HG03575 (cell line): ENCODE measurements around the gene SZT2.

Experiments used
- ATAC-seq: cut with Tn5 transposase; IDR thresholded peaks from one replicate; pipeline ENCODE4 v1.9.1; 2021; ENCODE audit not compliant: unreplicated experiment, insufficient number of reproducible peaks, low FRiP score; ENCODE audit errors: extremely low read depth

Gene SZT2

DNA sequence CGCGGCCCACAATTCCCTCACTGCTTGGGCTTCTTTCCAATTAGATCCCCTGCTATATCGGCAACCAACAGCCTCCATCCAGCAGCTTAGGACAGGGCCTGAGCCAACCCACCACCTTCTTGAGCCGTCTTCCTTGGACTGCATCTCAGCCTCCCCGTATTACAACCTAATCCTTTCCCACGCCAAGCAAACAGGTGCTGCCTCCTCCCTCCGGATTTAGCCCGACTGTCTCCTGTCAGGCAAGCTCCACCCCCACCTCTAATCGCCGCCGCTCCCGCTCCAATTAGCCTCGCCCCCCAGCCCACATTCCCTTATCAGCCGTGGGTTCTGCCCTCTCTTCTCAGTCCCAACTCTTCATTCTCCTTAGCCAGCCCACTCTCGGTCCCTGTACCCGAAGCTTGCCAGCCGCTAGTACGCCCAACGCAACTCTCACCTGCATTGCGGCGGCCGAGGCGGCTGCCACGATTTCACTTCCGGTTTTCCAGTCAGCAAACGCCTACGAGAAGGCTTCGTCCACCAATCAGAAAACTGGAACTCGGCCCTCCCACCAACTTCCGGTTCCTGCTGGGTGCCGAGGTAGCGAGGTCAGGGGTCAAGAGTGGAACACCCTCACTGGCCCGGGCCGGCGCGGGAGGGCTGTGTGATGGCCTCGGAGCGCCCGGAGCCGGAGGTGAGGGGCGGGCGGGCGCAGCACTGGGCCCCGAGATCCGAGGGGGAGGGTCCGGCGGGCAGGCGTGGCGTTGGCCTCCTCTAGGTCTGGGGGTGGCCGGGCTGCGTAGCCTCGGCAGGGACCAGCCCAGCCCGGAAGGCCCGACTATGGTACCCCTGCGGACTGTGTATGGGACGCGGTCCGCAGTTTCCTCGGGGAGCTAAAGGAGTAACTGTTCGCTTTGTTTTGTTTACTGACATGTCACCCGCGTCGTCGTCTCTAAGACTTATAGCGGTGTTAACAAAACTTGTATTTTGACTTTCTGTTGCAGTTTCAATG, at the start of gene SZT2, which contains the start of gene MED8:
SZT2 (plus strand) TSS at position 574 of the 988 bp plus-strand sequence; CDS start at position 644, 70 bp downstream.
MED8 (minus strand) TSS at position 475 of the 988 bp plus-strand sequence; CDS start at position 439, 36 bp downstream.
- no peak for ATAC-seq

DNA sequence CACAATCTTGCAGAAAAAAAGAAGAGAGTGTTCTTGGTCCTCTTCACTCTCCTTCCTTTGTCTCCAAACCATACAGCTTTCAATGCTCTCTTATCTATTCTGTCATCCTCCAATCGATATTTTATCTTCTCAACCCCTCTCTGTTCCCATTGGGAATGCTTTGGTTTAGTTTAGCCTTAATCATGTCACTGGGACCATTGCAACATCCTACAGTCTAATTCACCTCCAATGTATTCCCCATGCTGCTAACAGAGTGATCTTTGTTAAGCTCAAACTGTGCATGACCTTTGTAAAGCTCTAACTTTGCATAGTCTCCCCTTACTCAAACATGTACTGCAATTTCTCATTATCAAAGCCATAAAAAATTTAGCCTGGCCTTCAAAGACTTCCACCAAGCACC, 49.1 kb upstream of the SZT2 start:
- no peak for ATAC-seq

DNA sequence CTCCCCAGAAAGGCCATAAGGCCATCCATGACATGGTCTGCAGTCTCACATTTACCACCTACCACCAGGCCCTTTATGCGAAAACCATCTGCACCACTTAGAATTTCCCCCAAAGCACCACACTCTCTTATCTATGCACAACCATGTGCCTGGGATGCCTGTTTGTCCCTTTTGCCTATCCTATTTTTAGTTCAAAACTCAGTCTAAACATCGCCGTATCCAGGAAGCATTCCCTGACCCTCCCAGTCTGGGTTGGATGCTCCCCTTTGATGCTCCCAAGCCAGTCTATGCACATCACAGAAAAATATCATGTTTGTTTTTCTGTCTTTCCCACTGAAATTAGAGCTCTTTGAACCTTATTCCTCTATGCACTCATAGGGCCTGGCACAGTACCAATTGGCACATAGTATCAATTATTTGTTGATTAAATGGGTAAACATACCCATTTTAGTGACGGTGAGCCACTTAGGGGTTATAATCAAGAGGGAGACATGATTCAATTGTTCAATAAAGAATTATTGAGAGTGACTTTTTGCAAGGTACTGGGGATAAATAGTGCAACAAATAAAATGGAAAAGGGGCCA, 45.3 kb upstream of the SZT2 start:
- no peak for ATAC-seq

DNA sequence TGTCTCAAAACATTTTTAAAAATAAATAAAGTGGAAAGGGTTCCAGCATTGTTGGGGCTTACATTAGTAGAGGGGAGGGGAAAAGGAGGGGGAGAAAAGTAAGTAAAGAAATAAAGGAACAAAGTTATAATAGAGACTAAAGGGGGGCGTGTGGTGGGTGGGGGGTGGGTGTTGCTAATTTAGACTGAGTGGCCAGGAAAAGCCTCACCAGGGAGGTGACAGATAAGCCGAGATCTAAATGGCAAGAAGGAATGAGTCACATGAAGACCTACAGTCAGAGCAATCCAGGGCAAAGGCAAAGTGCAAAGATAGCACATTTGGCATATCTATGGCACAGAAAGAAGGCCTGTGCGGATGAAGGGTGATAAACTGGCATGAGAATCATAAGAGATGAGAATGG, 44.6 kb upstream of the SZT2 start:
- no peak for ATAC-seq

DNA sequence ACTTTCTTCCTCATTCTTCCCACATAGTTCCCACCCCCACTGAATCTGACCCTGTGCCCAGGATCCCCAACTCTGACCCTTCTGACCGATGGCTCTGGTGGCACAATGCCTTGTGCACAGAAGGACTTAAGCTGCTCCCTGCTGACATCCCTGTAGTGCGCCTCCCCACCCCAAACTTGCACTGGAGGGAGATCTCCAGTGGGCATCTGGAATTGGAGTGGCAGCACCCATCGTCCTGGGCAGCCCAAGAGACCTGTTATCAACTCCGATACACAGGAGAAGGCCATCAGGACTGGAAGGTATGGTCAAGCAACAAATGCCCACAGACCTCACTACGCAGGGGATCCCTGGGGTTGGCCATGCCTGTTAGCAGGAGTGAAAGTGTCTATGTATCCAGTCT, 43.1 kb upstream of the SZT2 start:
- ATAC-seq = no peak

DNA sequence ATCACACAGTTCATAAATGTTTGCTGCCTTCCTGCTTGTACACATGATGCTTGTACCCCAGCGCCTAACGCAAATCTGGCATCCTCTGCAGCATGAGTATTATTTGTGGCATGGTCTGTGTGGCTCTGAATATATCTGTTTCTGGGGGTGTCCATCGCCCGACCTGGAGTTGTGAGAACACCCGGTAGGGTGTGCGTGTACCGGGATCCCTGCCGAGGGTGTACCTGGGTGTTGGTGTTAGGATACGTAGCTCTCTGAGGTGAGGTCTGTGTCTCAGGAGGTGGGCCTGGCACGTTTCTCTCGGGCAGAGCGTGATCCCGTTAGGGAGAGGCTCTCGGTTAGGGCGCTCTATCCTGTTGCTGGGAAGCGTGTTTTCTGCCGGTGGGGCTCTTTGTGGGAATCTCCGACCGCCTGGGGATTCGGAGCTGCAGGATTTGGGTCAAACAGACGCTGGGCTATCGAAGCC, 41.3 kb upstream of the SZT2 start:
- no peak for ATAC-seq

DNA sequence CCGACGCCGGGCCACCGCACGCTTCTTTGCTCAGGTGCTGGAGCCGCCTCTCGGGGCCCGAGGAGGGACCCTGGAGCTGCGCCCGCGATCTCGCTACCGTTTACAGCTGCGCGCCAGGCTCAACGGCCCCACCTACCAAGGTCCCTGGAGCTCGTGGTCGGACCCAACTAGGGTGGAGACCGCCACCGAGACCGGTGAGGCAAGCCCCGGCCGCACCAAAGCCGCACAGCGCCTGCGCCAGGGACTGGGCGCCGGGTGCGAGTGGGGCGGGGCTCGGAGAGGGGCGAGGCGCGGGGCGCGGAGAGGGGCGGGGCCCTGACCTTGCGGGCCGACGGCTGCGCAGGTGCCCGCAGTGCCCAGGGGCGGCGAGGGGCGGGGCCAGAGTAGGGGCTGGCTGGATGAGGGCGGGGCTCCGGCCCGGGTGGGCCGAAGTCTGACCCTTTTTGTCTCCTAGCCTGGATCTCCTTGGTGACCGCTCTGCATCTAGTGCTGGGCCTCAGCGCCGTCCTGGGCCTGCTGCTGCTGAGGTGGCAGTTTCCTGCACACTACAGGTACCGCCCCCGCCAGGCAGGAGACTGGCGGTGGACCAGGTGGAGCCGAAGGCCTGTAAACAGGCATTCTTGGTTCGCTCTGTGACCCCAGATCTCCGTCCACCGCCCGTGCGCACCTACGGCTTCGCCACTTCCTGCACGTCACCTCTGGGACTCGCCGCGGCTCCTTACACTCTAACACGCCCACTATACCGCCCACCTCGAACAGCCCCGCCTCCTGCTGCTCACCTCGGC, 40.7 kb upstream of the SZT2 start:
- no peak for ATAC-seq

DNA sequence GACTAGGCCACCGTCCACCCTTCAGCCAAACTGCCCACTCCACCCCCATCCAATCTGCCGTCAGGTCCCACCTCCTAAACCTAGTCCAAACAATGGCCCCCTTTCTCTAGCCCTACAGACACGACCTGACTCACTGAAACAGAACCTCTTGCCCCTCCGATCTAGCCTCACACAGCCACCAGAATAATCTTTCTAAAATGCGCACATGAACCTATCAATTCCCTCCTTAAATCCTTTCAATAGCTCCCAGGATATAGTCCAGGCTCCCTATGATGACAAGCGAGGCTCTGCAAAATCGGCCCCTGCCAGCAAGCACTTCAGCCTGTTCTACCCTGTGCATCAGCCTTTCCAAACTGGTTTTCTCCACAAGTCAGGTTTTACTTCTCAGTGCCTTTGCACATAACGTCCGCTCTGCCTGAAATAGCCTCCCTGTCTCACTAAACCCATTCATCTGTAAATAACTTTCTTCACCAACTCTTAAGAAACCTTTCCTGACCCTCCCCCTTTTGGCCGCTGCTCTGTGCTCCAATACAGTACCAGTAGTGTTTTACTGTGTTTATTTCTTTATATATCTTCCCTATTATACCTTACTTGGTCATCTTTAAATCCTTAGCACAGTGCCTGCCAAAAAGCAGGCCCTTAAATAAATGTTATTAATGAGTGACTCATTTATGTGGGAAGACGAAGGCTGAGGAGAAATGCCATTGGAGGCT, 39.9 kb upstream of the SZT2 start:
- ATAC-seq = no peak

DNA sequence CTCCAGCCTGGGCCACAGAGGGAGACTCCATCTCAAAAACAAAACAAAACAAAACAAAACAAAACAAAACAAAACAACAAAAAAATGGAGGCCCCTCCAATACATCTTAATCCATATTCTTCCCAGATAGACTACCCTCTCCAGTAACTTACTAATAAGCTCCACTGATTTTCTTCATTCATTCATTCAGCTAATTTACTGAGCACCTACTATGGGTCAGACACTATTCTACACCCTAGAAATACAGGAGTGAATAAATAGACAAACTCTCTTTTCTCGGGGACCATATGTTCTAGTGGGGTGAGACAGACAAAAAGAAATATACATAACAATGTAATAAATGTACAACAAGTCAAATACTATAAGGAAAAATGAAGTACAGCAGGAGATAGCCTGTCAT, 38.7 kb upstream of the SZT2 start:
- ATAC-seq = no peak

DNA sequence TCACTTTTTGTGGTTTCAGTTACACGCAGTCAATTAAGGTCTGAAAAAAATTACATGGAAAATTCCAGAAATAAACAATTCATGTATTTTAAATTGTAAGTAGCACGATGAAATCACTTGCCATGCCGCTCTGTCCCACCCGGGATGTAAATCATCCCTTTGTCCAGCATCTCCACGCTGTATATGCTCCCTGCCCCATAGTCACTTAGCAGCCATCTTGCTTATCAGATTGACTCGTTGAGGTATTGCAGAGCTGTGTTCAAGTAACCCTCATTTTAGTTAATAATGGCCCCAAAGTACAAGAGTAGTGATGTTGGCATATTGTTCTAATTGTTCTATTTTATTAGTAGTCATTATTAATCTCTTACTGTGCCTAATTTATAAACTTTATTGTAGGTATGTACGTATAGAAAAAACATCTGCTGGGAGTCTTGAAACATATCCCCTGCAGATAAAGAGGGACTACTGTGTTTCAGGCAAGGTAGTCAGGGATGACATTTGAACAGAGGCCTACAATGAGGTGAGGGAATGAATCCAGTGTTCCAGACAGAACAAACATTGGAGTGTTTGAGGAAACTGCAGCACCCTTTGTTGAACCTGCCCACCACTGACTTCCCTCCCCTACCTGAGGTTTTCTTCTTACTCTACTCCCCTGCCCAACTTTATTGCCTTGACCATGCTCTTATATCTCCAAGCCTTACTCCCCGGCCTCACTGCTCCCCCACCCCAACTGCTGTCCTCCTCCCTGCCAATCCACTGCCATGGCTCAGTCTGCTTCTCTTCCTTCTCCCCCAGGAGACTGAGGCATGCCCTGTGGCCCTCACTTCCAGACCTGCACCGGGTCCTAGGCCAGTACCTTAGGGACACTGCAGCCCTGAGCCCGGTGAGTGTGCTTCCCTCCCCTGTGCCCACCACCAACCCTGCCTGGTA, 38.0 kb upstream of the SZT2 start:
- ATAC-seq = no peak

DNA sequence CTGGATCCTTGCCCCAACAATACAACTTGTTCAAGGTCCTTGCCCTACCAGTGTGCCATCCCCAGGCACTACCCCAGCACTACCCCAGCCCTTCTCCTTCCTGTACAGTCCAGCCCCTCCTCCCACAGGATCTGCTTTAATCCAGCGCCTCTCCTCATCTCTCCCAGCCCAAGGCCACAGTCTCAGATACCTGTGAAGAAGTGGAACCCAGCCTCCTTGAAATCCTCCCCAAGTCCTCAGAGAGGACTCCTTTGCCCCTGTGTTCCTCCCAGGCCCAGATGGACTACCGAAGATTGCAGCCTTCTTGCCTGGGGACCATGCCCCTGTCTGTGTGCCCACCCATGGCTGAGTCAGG, 37.4 kb upstream of the SZT2 start:
- ATAC-seq = no peak

DNA sequence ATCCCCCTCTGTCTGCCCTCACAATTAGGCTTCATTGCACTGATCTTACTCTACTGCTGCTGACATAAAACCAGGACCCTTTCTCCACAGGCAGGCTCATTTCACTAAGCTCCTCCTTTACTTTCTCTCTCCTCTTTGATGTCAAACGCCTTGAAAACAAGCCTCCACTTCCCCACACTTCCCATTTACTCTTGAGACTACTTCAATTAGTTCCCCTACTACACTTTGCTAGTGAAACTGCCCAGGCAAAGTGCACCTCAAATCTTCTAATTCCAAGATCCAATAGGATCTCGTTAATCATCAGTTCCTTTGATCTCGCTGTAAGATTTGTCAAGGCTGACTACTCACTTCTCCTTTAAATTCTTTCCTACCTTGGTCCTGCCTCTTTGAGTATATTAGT, 36.8 kb upstream of the SZT2 start:
- ATAC-seq = no peak

DNA sequence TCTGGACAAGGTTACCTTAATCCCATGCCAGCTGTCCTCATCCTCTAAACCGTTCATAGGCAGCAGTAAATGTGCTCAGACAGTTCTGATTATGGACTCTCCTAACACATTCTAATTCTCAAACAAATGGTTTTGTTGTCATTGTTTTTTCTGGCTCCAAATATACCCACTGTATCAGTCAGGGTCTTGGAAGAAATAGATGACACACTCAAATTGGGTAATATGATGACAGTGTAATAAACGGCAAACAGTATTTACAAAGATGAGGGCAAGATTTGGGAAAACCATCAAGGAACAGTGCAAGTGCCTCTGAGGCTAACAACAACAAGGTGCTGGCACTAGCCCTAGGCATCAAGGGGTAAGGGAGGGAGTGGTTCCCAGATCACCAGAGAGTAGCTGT, 35.2 kb upstream of the SZT2 start:
- ATAC-seq = no peak

DNA sequence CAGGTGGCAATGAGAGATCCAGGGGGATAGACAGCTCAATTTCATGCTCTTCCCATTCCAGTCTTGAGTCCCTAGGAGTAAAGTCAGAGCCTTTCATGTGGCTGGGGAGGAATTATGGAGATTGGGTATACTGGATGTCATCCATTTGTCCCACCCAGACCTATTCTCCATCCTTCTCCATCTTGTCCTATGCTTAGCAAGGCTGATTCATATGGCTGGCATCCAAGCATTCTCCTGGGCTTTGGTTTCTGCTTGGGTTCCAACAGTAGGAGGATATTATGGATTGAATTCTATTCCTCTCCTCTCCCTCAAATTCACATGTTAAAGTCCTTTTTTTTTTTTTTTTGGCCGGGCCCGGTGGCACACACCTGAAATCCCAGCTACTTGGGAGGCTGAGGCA, 34.8 kb upstream of the SZT2 start:
- no peak for ATAC-seq

DNA sequence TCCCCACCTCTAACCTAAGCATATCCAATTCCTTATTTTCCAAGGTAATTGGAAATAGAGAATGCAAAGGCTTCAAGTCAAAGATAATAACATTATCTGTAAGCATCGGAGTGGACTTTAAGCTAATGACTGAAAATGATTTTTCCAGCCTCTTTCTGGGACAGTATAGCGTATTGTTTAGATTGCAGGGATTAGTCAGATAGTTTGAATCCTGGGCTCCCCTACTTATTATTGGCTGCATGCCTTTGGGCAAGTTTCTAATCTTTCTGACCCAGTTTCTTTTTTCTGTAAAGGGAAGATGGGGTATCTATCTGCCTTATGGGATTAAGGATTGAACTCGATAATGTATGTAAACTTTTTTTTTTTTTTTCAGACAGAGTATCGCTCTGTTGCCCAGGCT, 32.4 kb upstream of the SZT2 start:
- no peak for ATAC-seq

DNA sequence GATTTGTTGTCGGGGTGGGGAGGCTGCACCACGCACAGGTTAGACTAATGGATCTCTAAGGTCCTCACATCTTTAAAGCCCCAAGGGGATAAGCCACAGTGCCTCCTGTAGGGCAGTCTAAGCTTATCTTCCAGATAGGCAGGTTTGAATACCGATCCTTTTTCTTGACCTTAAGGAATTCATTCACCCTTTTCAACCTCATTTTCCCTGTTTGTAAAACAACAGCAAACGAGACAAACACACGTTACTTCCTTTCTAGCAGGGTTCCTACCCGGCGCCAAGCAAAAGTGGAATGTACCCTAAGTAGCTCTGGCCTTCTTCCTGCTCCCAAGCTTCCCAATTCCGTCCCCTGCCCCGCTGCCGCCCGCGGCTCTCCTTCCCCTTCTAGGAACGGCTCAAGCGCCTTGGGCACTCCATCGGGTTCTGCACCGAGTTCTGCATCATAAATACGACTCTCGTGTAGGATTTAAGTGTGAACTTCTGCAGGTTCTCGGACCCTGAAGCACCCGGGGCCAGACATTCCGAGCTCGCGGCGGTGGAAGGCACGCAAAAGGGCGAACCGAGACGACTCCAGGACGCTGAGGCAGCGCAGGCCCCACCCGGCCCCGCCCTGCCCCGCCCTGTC, 31.5 kb upstream of the SZT2 start:
- ATAC-seq = no peak
